ENCODE results near the gene IRF5. TPM values are rescaled to one million over a fixed set of nuclear protein-coding genes. Genes with fewer than 3 reads are reported as not detected.

IRF5 gene
- total RNA-seq, 2 donors from 2014 or later, result 5.0 to 9.7 TPM

GRCh38 chr7:128917122-128917521, 20.6 kb upstream of the IRF5 start:
- no peak overlapping the region for H3K4me3 ChIP-seq
- no peak overlapping the region for H3K27ac ChIP-seq
- no peaks in the 10 kb centered on the region for H3K36me3 ChIP-seq
- H3K4me1 ChIP-seq, result no peaks in the 10 kb centered on the region
- intact Hi-C loops (cut with DNase I), result no loop called here
- TF ChIP-seq CTCF (IDR thresholded peaks at IDR 0.05), result no peak
- no peaks in the 10 kb centered on the region for H3K9me3 ChIP-seq
- DNase-seq, result no peak
- no peak overlapping the region for H3K9ac ChIP-seq (ENCODE audit: low read depth in 2 of 2, low read length in 2 of 2)
- H3K27me3 ChIP-seq, result peaks cover 14% of the 10 kb centered on the region

GRCh38 chr7:128918016-128918665, 19.6 kb upstream of the IRF5 start:
- intact Hi-C loops (cut with DNase I), result no loop called here
- Histone ChIP-seq H3K36me3 (no peaks in the 10 kb centered on the region), H3K27ac (no peak overlapping the region), H3K9me3 (no peaks in the 10 kb centered on the region), H3K4me3 (no peak overlapping the region), H3K27me3 (peaks cover 14% of the 10 kb centered on the region), H3K4me1 (no peaks in the 10 kb centered on the region), H3K9ac (ENCODE audit: low read depth in 2 of 2, low read length in 2 of 2) (no peak overlapping the region)
- no peak for TF ChIP-seq CTCF (IDR thresholded peaks at IDR 0.05)
- DNase-seq, result no peak

GRCh38 chr7:128919241-128919640, 18.5 kb upstream of the IRF5 start:
- no peak overlapping the region for H3K27ac ChIP-seq
- H3K27me3 ChIP-seq, result peaks cover 14% of the 10 kb centered on the region
- no peaks in the 10 kb centered on the region for H3K9me3 ChIP-seq
- no peaks in the 10 kb centered on the region for H3K4me1 ChIP-seq
- H3K4me3 ChIP-seq, result no peak overlapping the region
- TF ChIP-seq CTCF (IDR thresholded peaks at IDR 0.05), result no peak
- no peak overlapping the region for H3K9ac ChIP-seq (ENCODE audit: low read depth in 2 of 2, low read length in 2 of 2)
- no peaks in the 10 kb centered on the region for H3K36me3 ChIP-seq
- DNase-seq, result no peak
- intact Hi-C loops (cut with DNase I), result no loop called here

GRCh38 chr7:128919881-128920799, 17.6 kb upstream of the IRF5 start:
- H3K36me3 ChIP-seq, result no peaks in the 10 kb centered on the region
- no peaks in the 10 kb centered on the region for H3K4me1 ChIP-seq
- H3K4me3 ChIP-seq, result no peak overlapping the region
- DNase-seq, result no peak
- no peak overlapping the region for H3K27ac ChIP-seq
- intact Hi-C loops (cut with DNase I), result no loop called here
- H3K27me3 ChIP-seq, result peaks cover 9% of the 10 kb centered on the region
- no peak for TF ChIP-seq CTCF (IDR thresholded peaks at IDR 0.05)
- no peaks in the 10 kb centered on the region for H3K9me3 ChIP-seq
- H3K9ac ChIP-seq (ENCODE audit: low read depth in 2 of 2, low read length in 2 of 2), result no peak overlapping the region

- Histone ChIP-seq H3K27ac (no peak overlapping the region), H3K9me3 (no peaks in the 10 kb centered on the region), H3K9ac (ENCODE audit: low read depth in 2 of 2, low read length in 2 of 2) (no peak overlapping the region), H3K27me3 (peaks cover 3% of the 10 kb centered on the region), H3K36me3 (no peaks in the 10 kb centered on the region), H3K4me1 (no peaks in the 10 kb centered on the region), H3K4me3 (no peak overlapping the region)
- no peak for TF ChIP-seq CTCF (IDR thresholded peaks at IDR 0.05)
- DNase-seq, result no peak
- intact Hi-C loops (cut with DNase I), result no loop called here
These were observed 16.7 kb upstream of the IRF5 start for GRCh38 chr7:128920913-128921582.
